KOPT-K1 (cell line): ENCODE results near the gene PPIB.

Experiments
- H3K27ac ChIP-seq: fragments of 200-600 bp; sonication (generic); 2 replicates; pipeline ENCODE4 v1.5.1; 2016; ENCODE audit warnings: antibody characterized with exemption, mild to moderate bottlenecking, low read depth, low read length; ENCODE audit not compliant: poor library complexity, severe bottlenecking
- H3K36me3 ChIP-seq: fragments of 200-600 bp; sonication (generic); 2 replicates; pipeline ENCODE4 v1.5.1; 2017; ENCODE audit warnings: antibody characterized with exemption, mild to moderate bottlenecking, low read length, moderate library complexity; ENCODE audit not compliant: insufficient read depth
- H3K9me3 ChIP-seq: fragments of 200-600 bp; sonication (generic); 2 replicates; pipeline ENCODE4 v1.5.1; 2017; ENCODE audit warnings: antibody characterized with exemption, low read length, mild to moderate bottlenecking; ENCODE audit not compliant: insufficient read depth, poor library complexity, severe bottlenecking

PPIB gene

GRCh38 chr15:64164436-64164835, 1.6 kb upstream of the PPIB start:
- H3K9me3 ChIP-seq = no peaks in the 10 kb centered on the region
- no peak overlapping the region for H3K27ac ChIP-seq

DNA sequence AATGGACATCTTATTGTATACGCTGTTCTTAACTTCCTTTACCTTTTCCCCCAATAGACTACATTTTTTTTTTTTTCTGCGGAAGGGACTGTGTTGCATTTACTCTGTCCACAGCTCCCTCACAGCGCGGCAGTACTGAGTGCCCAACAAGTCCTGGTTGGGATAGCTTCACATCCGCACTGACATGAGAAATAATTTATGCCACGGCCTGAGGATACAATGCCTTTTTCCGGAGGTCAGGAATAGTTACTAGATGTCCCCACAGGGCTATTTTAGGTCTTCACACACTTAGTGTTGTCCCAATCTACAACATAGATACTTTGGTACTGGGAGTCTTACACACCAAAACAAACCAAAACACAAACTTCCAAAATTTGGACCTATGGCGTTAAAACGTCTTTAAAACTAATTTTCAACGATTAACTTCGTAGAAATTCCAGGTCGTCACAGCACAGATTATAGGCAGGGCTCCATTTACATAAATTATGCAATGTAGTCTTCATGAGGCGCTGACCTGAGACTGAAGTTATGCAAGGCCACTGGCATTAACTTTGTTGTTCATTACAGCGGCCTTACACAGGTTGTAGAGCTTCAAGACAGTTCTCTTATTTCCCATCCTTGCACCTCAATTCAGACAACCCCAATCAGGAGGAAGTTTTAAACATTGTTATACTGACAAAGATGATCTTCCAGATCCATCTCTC, 989 bp upstream of the PPIB start:
- no peaks in the 10 kb centered on the region for H3K9me3 ChIP-seq
- peaks cover 17% of the 10 kb centered on the region for H3K36me3 ChIP-seq
- peak overlapping the region; percentile 80 for H3K27ac ChIP-seq

More at GRCh38 chr15:64164436-64164835, 1.6 kb upstream of the PPIB start:
- peaks cover 10% of the 10 kb centered on the region for H3K36me3 ChIP-seq

- Histone ChIP-seq H3K36me3 (peaks cover 30% of the 10 kb centered on the region), H3K9me3 (no peaks in the 10 kb centered on the region), H3K27ac (peak overlapping the region; percentile 66)
These were observed 349 bp downstream of the PPIB start for GRCh38 chr15:64162478-64162868.

GRCh38 chr15:64161688-64162477, 939 bp downstream of the PPIB start:
- H3K36me3 ChIP-seq = peaks cover 36% of the 10 kb centered on the region

GRCh38 chr15:64158363-64159134, 4.3 kb downstream of the PPIB start:
- no peak overlapping the region for H3K27ac ChIP-seq
- peaks cover 65% of the 10 kb centered on the region for H3K36me3 ChIP-seq
- H3K9me3 ChIP-seq = no peaks in the 10 kb centered on the region

More at GRCh38 chr15:64161688-64162477, 939 bp downstream of the PPIB start:
- peak overlapping the region; percentile 66 for H3K27ac ChIP-seq
- no peaks in the 10 kb centered on the region for H3K9me3 ChIP-seq

DNA sequence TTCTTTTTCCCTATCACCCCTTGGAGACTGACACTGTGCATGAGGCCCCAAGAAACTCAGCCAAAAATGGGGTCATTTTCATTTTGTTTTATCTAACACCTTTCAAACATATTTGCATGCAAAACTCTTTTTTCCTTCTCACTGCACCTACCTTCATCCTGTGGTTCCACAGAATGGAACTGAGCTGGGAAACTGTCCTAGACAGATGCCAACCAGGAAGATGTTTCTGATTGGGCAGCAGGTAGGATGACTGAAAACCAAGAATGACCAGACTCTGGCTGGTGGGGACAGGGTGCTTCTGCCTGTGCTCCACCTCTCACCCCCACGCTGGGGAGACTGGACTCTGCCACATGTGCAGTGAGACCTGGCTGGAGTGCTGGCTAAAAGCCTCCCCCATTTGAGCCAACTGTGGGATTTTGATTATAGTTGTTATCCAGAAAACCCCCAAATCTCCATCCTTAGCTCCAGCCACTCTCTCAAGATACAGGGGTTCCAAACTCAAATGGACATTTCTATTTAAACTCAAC, 5.2 kb downstream of the PPIB start:
- Histone ChIP-seq H3K27ac (no peak overlapping the region), H3K9me3 (no peaks in the 10 kb centered on the region), H3K36me3 (peaks cover 65% of the 10 kb centered on the region)

GRCh38 chr15:64156652-64157331, 6.0 kb downstream of the PPIB start:
- no peak overlapping the region for H3K27ac ChIP-seq
- no peaks in the 10 kb centered on the region for H3K9me3 ChIP-seq
- peaks cover 65% of the 10 kb centered on the region for H3K36me3 ChIP-seq

- H3K27ac ChIP-seq = no peak overlapping the region
- H3K36me3 ChIP-seq = peaks cover 65% of the 10 kb centered on the region
- H3K9me3 ChIP-seq = no peaks in the 10 kb centered on the region
These were observed 6.8 kb downstream of the PPIB start for GRCh38 chr15:64155802-64156651.

DNA sequence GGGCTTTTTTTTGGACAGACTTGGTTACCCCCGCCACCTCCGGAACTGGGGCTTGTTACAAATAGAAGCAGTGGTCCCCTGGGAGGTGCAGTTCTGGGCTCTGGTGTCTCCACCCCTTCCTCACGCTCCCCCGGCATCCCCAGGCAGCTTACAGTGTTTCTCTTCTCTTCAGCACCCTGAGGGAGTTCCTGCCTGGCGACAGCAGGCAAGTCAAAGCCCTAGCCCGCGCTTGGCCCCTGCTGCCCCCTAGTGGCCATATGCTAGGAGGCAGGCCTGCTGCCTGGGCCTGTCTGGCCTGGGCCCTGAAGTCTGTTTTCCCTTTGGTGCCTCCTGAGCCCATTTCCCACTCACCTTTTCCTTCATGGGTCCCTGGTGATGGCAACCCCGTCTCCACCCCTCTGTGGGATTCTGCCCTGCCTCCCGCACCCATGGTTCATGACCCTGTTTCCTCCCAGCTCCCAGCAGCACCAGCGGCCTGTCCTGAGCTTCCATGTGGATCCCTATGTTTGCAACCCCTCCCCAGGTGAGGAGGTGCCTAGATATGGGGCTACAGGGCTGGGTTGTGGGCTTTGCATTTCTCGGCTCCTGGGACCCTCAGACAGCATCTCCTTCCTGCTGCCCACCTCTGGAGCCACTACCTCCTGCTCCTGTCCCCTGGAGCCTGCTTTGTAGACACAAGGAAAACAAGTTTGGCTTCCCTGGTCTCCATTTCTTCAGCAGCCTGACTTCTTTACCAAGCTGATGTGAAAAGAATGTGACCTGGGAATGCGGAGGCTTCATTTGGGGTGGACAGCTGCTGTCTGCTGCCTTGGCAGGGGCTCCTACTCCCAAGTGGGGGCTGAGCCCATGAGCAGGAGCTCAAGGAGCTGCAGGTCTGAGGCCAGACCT, 9.1 kb downstream of the PPIB start:
- Histone ChIP-seq H3K9me3 (no peaks in the 10 kb centered on the region), H3K27ac (no peak overlapping the region), H3K36me3 (peaks cover 47% of the 10 kb centered on the region)

DNA sequence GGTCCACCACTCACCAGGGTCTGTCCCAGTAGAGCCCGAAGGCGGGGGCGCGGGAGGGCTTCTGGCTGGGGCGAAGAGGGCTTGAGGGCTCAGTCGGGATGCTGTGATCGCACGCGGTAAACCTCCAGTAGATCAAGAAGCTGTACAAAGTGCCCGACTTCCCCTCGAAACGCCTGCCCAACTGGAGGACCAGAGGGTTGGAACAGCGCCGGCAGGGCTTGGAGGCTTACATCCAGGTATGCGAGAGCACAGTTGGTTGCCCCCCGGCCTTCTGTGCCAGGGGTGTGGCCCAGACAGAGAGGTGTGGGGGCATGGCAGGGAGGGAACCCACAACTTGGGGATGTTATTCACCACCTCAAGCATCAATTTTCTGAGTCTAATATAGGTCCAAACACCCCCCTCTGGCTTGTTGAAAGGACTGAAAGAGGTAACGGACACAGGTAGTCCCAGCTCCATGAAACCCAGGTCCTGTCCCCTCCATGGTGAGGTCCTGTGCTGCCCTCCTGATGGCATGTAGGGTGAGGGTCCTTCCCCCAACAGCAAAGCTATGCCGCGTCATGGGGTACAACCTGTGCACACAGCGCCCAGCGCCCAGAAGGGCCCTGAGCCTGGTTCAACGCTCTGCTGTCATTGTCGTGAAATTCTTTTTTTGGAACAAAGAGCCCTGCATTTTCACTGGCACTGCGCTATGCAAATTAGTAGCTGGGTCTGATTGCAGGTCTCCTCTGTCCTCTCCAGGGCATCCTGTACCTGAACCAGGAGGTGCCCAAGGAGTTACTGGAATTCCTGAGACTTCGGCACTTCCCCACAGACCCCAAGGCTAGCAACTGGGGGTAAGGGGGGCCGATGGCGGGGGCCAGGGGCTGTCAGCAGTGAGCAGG, 10.1 kb downstream of the PPIB start:
- H3K27ac ChIP-seq = no peak overlapping the region
- H3K9me3 ChIP-seq = no peaks in the 10 kb centered on the region

DNA sequence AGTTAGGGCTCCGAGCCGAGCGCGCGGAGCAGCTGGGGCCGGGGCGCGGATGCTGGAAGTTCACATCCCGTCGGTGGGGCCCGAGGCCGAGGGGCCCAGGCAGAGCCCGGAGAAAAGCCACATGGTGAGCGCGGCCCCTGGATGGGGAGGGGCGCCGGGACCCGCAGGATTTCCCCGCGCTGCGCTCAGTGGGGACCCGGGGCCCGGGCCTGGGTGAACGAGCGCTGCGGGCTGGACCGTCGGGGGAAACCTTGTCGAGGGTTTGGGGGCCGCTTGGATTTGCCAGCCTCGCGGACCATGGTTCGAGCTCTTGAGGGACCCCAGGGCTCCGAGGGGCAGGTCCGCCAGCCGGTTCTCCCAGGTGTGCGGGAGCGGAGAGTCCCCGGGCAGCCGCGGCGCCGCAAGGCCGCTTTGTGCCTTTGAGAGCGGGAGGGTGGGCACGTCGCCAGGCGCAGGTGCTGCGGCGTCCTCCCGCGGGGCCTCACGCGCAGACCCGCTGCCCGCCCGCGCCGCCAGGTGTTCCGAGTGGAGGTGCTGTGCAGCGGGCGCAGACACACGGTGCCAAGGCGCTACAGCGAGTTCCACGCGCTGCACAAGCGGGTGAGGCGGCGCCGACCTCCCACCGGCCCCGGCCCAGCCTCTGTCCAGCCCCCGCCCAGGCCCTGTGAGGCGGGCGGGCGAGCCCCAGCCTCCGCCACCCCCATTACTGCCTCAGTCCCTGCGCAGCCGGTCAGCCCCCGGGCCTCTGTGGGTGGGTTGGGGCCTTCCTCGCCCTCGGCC, 10.9 kb downstream of the PPIB start, which contains the start of gene SNX22:
TSS of gene SNX22 (plus strand) at position 5 of the 780 bp plus-strand sequence. CDS start at position 50, 45 bp downstream.
- H3K27ac ChIP-seq = no peak within 1 kb of the TSS
- H3K36me3 ChIP-seq = peaks cover 29% of the 10 kb centered on the region
- no peaks in the 10 kb centered on the region for H3K9me3 ChIP-seq

More for the DNA sequence above, 10.1 kb downstream of the PPIB start:
- H3K36me3 ChIP-seq = peaks cover 38% of the 10 kb centered on the region
